ENCODE data around the gene LRRK2.

The LRRK2 gene

GRCh38 chr12:40287369-40287975, 62.7 kb downstream of the LRRK2 start:
- Histone ChIP-seq H3K9me3 (no peaks in the 10 kb centered on the region), H3K27me3 (ENCODE audit: low read depth) (no peaks in the 10 kb centered on the region), H3K4me1 (no peaks in the 10 kb centered on the region), H3K36me3 (replicated peaks) (no peaks in the 10 kb centered on the region), H3K4me3 (no peak overlapping the region)
- in situ Hi-C loops (cut with MboI; ENCODE audit: low sequenced_read_pairs): no loop called here
- DNase-seq (ENCODE audit: low spot score in 2 of 2): no peak

GRCh38 chr12:40292788-40293429, 68.1 kb downstream of the LRRK2 start:
- Histone ChIP-seq H3K4me1 (no peaks in the 10 kb centered on the region), H3K27me3 (ENCODE audit: low read depth) (peaks cover 7% of the 10 kb centered on the region; the same call in 1 of the 2 replicates), H3K36me3 (replicated peaks) (no peaks in the 10 kb centered on the region), H3K9me3 (no peaks in the 10 kb centered on the region), H3K4me3 (no peak overlapping the region)
- DNase-seq (ENCODE audit: low spot score in 2 of 2): no peak
- in situ Hi-C loops (cut with MboI; ENCODE audit: low sequenced_read_pairs): no loop called here

GRCh38 chr12:40298341-40298740, 73.5 kb downstream of the LRRK2 start:
- Histone ChIP-seq H3K9me3 (no peaks in the 10 kb centered on the region), H3K4me3 (no peak overlapping the region), H3K36me3 (replicated peaks) (no peaks in the 10 kb centered on the region), H3K4me1 (no peaks in the 10 kb centered on the region), H3K27me3 (ENCODE audit: low read depth) (peaks cover 7% of the 10 kb centered on the region; the same call in 1 of the 2 replicates)
- in situ Hi-C loops (cut with MboI; ENCODE audit: low sequenced_read_pairs): no loop called here
- DNase-seq (ENCODE audit: low spot score in 2 of 2): no peak

- DNase-seq (ENCODE audit: low spot score in 2 of 2): no peak
- H3K9me3 ChIP-seq: no peaks in the 10 kb centered on the region
- H3K4me1 ChIP-seq: no peaks in the 10 kb centered on the region
- H3K4me3 ChIP-seq: no peak overlapping the region
- peaks cover 4% of the 10 kb centered on the region; the same call in 1 of the 2 replicates for H3K27me3 ChIP-seq (ENCODE audit: low read depth)
- H3K36me3 ChIP-seq (replicated peaks): no peaks in the 10 kb centered on the region
- in situ Hi-C loops (cut with MboI; ENCODE audit: low sequenced_read_pairs): loop anchor here (25.0 kb wide), 1 partner anchor 138 kb away; no protein-coding TSS in a partner anchor
Observed at GRCh38 chr12:40300490-40300889, 75.7 kb downstream of the LRRK2 start.

GRCh38 chr12:40309001-40309400, 84.2 kb downstream of the LRRK2 start:
- H3K9me3 ChIP-seq: no peaks in the 10 kb centered on the region
- H3K4me3 ChIP-seq: no peak overlapping the region
- DNase-seq (ENCODE audit: low spot score in 2 of 2): no peak
- in situ Hi-C loops (cut with MboI; ENCODE audit: low sequenced_read_pairs): loop anchor here (25.0 kb wide), 1 partner anchor 147 kb away; no protein-coding TSS in a partner anchor
- no peaks in the 10 kb centered on the region for H3K36me3 ChIP-seq (replicated peaks)
- H3K27me3 ChIP-seq (ENCODE audit: low read depth): no peaks in the 10 kb centered on the region
- no peaks in the 10 kb centered on the region for H3K4me1 ChIP-seq

GRCh38 chr12:40310211-40310610, 85.4 kb downstream of the LRRK2 start:
- in situ Hi-C loops (cut with MboI; ENCODE audit: low sequenced_read_pairs): loop anchor here (25.0 kb wide), 1 partner anchor 148 kb away; no protein-coding TSS in a partner anchor

GRCh38 chr12:40312196-40312595, 87.4 kb downstream of the LRRK2 start:
- Histone ChIP-seq H3K9me3 (no peaks in the 10 kb centered on the region), H3K36me3 (replicated peaks) (no peaks in the 10 kb centered on the region), H3K4me1 (no peaks in the 10 kb centered on the region), H3K4me3 (no peak overlapping the region), H3K27me3 (ENCODE audit: low read depth) (no peaks in the 10 kb centered on the region)
- in situ Hi-C loops (cut with MboI; ENCODE audit: low sequenced_read_pairs): loop anchor here (25.0 kb wide), 1 partner anchor 150 kb away; no protein-coding TSS in a partner anchor
- DNase-seq (ENCODE audit: low spot score in 2 of 2): no peak

More at GRCh38 chr12:40310211-40310610, 85.4 kb downstream of the LRRK2 start:
- Histone ChIP-seq H3K4me3 (no peak overlapping the region), H3K4me1 (no peaks in the 10 kb centered on the region), H3K27me3 (ENCODE audit: low read depth) (no peaks in the 10 kb centered on the region), H3K36me3 (replicated peaks) (no peaks in the 10 kb centered on the region), H3K9me3 (no peaks in the 10 kb centered on the region)
- DNase-seq (ENCODE audit: low spot score in 2 of 2): no peak

- Histone ChIP-seq H3K27me3 (ENCODE audit: low read depth) (no peaks in the 10 kb centered on the region), H3K4me3 (no peak overlapping the region), H3K9me3 (no peaks in the 10 kb centered on the region), H3K36me3 (replicated peaks) (no peaks in the 10 kb centered on the region), H3K4me1 (no peaks in the 10 kb centered on the region)
- in situ Hi-C loops (cut with MboI; ENCODE audit: low sequenced_read_pairs): loop anchor here (25.0 kb wide), 1 partner anchor 151 kb away; no protein-coding TSS in a partner anchor
- DNase-seq (ENCODE audit: low spot score in 2 of 2): no peak
Observed at GRCh38 chr12:40312982-40313576, 88.3 kb downstream of the LRRK2 start.

- in situ Hi-C loops (cut with MboI; ENCODE audit: low sequenced_read_pairs): loop anchor here (25.0 kb wide), 1 partner anchor 152 kb away; no protein-coding TSS in a partner anchor
- H3K9me3 ChIP-seq: no peaks in the 10 kb centered on the region
Observed at GRCh38 chr12:40313928-40314327, 89.1 kb downstream of the LRRK2 start.

GRCh38 chr12:40314927-40315326, 90.1 kb downstream of the LRRK2 start:
- no peak for DNase-seq (ENCODE audit: low spot score in 2 of 2)
- no peaks in the 10 kb centered on the region for H3K27me3 ChIP-seq (ENCODE audit: low read depth)
- H3K4me3 ChIP-seq: no peak overlapping the region
- H3K9me3 ChIP-seq: no peaks in the 10 kb centered on the region
- H3K36me3 ChIP-seq (replicated peaks): no peaks in the 10 kb centered on the region
- H3K4me1 ChIP-seq: no peaks in the 10 kb centered on the region
- in situ Hi-C loops (cut with MboI; ENCODE audit: low sequenced_read_pairs): loop anchor here (25.0 kb wide), 1 partner anchor 153 kb away; no protein-coding TSS in a partner anchor

More at GRCh38 chr12:40313928-40314327, 89.1 kb downstream of the LRRK2 start:
- Histone ChIP-seq H3K36me3 (replicated peaks) (no peaks in the 10 kb centered on the region), H3K27me3 (ENCODE audit: low read depth) (no peaks in the 10 kb centered on the region), H3K4me1 (no peaks in the 10 kb centered on the region), H3K4me3 (no peak overlapping the region)
- DNase-seq (ENCODE audit: low spot score in 2 of 2): no peak

- H3K27me3 ChIP-seq (ENCODE audit: low read depth): no peaks in the 10 kb centered on the region
- H3K9me3 ChIP-seq: no peaks in the 10 kb centered on the region
- DNase-seq (ENCODE audit: low spot score in 2 of 2): no peak
- H3K4me1 ChIP-seq: no peaks in the 10 kb centered on the region
- no peaks in the 10 kb centered on the region for H3K36me3 ChIP-seq (replicated peaks)
- in situ Hi-C loops (cut with MboI; ENCODE audit: low sequenced_read_pairs): loop anchor here (25.0 kb wide), 1 partner anchor 153 kb away; no protein-coding TSS in a partner anchor
- H3K4me3 ChIP-seq: no peak overlapping the region
Observed at GRCh38 chr12:40315375-40315774, 90.6 kb downstream of the LRRK2 start.

GRCh38 chr12:40324261-40324660, 99.5 kb downstream of the LRRK2 start:
- Histone ChIP-seq H3K36me3 (replicated peaks) (no peaks in the 10 kb centered on the region), H3K27me3 (ENCODE audit: low read depth) (peaks cover 5% of the 10 kb centered on the region; the same call in 1 of the 2 replicates), H3K4me1 (0 out of 2 replicates have a peak, but pooled peaks cover 4% of the 10 kb centered on the region), H3K9me3 (no peaks in the 10 kb centered on the region), H3K4me3 (no peak overlapping the region)
- no peak for DNase-seq (ENCODE audit: low spot score in 2 of 2)
- in situ Hi-C loops (cut with MboI; ENCODE audit: low sequenced_read_pairs): loop anchor here (25.0 kb wide), 1 partner anchor 162 kb away; no protein-coding TSS in a partner anchor

- H3K27me3 ChIP-seq (ENCODE audit: low read depth): peaks cover 5% of the 10 kb centered on the region; the same call in 1 of the 2 replicates
- H3K4me3 ChIP-seq: no peak overlapping the region
- peak; percentile 32 to 61 for DNase-seq (ENCODE audit: low spot score in 2 of 2)
- no peaks in the 10 kb centered on the region for H3K36me3 ChIP-seq (replicated peaks)
- H3K4me1 ChIP-seq: 0 out of 2 replicates have a peak, but pooled peaks cover 4% of the 10 kb centered on the region
- H3K9me3 ChIP-seq: no peaks in the 10 kb centered on the region
- in situ Hi-C loops (cut with MboI; ENCODE audit: low sequenced_read_pairs): no loop called here
Observed at GRCh38 chr12:40325349-40325960, 100.7 kb downstream of the LRRK2 start.
